ENCODE measurements around the gene SLC25A47.

The SLC25A47 gene

GRCh38 chr14:100359881-100360280, 36.7 kb downstream of the SLC25A47 start:
- no peak for DNase-seq (ENCODE audit: low spot score)
- in situ Hi-C loops (cut with MboI; ENCODE audit: low sequenced_read_pairs, unreplicated experiment): no loop called here
- no peak for TF ChIP-seq CTCF (IDR thresholded peaks at IDR 0.05; ENCODE audit: borderline replicate concordance, control extremely low read depth, extremely low read depth, insufficient read depth, missing control alignments)

- TF ChIP-seq CTCF (IDR thresholded peaks at IDR 0.05; ENCODE audit: borderline replicate concordance, control extremely low read depth, extremely low read depth, insufficient read depth, missing control alignments): no peak
- in situ Hi-C loops (cut with MboI; ENCODE audit: low sequenced_read_pairs, unreplicated experiment): no loop called here
- no peak for DNase-seq (ENCODE audit: low spot score)
Observed at GRCh38 chr14:100361626-100362025, 38.5 kb downstream of the SLC25A47 start.

- no peak for DNase-seq (ENCODE audit: low spot score)
- in situ Hi-C loops (cut with MboI; ENCODE audit: low sequenced_read_pairs, unreplicated experiment): no loop called here
- no peak for TF ChIP-seq CTCF (IDR thresholded peaks at IDR 0.05; ENCODE audit: borderline replicate concordance, control extremely low read depth, extremely low read depth, insufficient read depth, missing control alignments)
Observed at GRCh38 chr14:100362311-100362927, 39.3 kb downstream of the SLC25A47 start.

GRCh38 chr14:100363053-100363452, 39.9 kb downstream of the SLC25A47 start:
- in situ Hi-C loops (cut with MboI; ENCODE audit: low sequenced_read_pairs, unreplicated experiment): no loop called here
- DNase-seq (ENCODE audit: low spot score): no peak

GRCh38 chr14:100364403-100364802, 41.3 kb downstream of the SLC25A47 start:
- TF ChIP-seq CTCF (IDR thresholded peaks at IDR 0.05; ENCODE audit: borderline replicate concordance, control extremely low read depth, extremely low read depth, insufficient read depth, missing control alignments): no peak
- in situ Hi-C loops (cut with MboI; ENCODE audit: low sequenced_read_pairs, unreplicated experiment): no loop called here
- DNase-seq (ENCODE audit: low spot score): no peak

More at GRCh38 chr14:100363053-100363452, 39.9 kb downstream of the SLC25A47 start:
- TF ChIP-seq CTCF (IDR thresholded peaks at IDR 0.05; ENCODE audit: borderline replicate concordance, control extremely low read depth, extremely low read depth, insufficient read depth, missing control alignments): no peak

GRCh38 chr14:100365741-100366140, 42.6 kb downstream of the SLC25A47 start:
- DNase-seq (ENCODE audit: low spot score): no peak
- no peak for TF ChIP-seq CTCF (IDR thresholded peaks at IDR 0.05; ENCODE audit: borderline replicate concordance, control extremely low read depth, extremely low read depth, insufficient read depth, missing control alignments)
- in situ Hi-C loops (cut with MboI; ENCODE audit: low sequenced_read_pairs, unreplicated experiment): no loop called here
